CD14-positive monocyte (primary cell): ENCODE data around the gene FABP7. TPM values are rescaled to one million over a fixed set of nuclear protein-coding genes. Genes with fewer than 3 reads are reported as not detected.

Experiments
- DNase-seq, 3 donors: peaks; one replicate each; pipeline ENCODE4 v3.0.0-alpha.2; 2011 to 2022
- H2AFZ ChIP-seq: 2 replicates; pipeline ENCODE4 v1.6.0; 2012; ENCODE audit warnings: mild to moderate bottlenecking, low read depth, low read length, inconsistent platforms; ENCODE audit not compliant: insufficient read depth, poor library complexity, severe bottlenecking
- H3K27ac ChIP-seq, 2 donors: 1 replicate in 1 of 2; 2 replicates in 1 of 2; pipeline ENCODE4 v1.5.1; 2012 to 2013; ENCODE audit warnings: low read length in 2 of 2, control low read depth in 1 of 2, inconsistent platforms in 1 of 2, low read depth in 1 of 2, mild to moderate bottlenecking in 1 of 2
- H3K27me3 ChIP-seq, 2 donors: one replicate each; pipeline versions ENCODE4 v1.6.0 to v1.6.1; 2011 to 2013; ENCODE audit warnings: low read length in 2 of 2; ENCODE audit not compliant: control insufficient read depth in 2 of 2, insufficient read depth in 2 of 2
- H3K36me3 ChIP-seq, 2 donors: replicated peaks in 1 of 2; 1 replicate in 1 of 2; 2 replicates in 1 of 2; pipeline versions ENCODE4 v1.5.1 to v1.6.1; 2012 to 2013; ENCODE audit warnings: low read length in 2 of 2, control low read depth in 1 of 2, inconsistent platforms in 1 of 2, mild to moderate bottlenecking in 1 of 2; ENCODE audit not compliant: insufficient read depth in 2 of 2, control insufficient read depth in 1 of 2
- H3K4me1 ChIP-seq, 2 donors: 1 replicate in 1 of 2; 2 replicates in 1 of 2; pipeline versions ENCODE4 v1.5.1 to v1.6.1; 2012 to 2013; ENCODE audit warnings: low read length in 2 of 2, control low read depth in 1 of 2, inconsistent platforms in 1 of 2, mild to moderate bottlenecking in 1 of 2, moderate library complexity in 1 of 2; ENCODE audit not compliant: insufficient read depth in 2 of 2, control insufficient read depth in 1 of 2
- H3K4me2 ChIP-seq: replicated peaks from 2 replicates; pipeline ENCODE3; 2012; ENCODE audit warnings: low read length, moderate library complexity, mild to moderate bottlenecking; ENCODE audit not compliant: poor library complexity, severe bottlenecking; ENCODE audit errors: extremely low read depth
- H3K4me3 ChIP-seq, 3 experiments: fragments of 200-600 bp in 1 of 3; sonication (generic) in 1 of 3; replicated peaks in 1 of 3; 1 replicate in 2 of 3; 2 replicates in 1 of 3; pipeline ENCODE4 v1.5.1; 2011 to 2013; ENCODE audit warnings: low read length in 3 of 3, mild to moderate bottlenecking in 3 of 3, control low read depth in 2 of 3, low read depth in 2 of 3, inconsistent platforms in 1 of 3, moderate library complexity in 1 of 3
- H3K79me2 ChIP-seq: 2 replicates; pipeline ENCODE4 v1.6.0; 2012; ENCODE audit warnings: mild to moderate bottlenecking, control low read depth, inconsistent platforms, low read length, moderate library complexity; ENCODE audit not compliant: insufficient read depth
- H3K9ac ChIP-seq: 2 replicates; pipeline ENCODE4 v1.6.0; 2017; ENCODE audit warnings: low read length, mild to moderate bottlenecking; ENCODE audit not compliant: insufficient read depth, poor library complexity, severe bottlenecking
- H3K9me3 ChIP-seq, 2 donors: replicated peaks in 1 of 2; 1 replicate in 1 of 2; 2 replicates in 1 of 2; pipeline versions ENCODE4 v1.5.1 to v1.6.1; 2012 to 2013; ENCODE audit warnings: low read length in 2 of 2, control low read depth in 1 of 2; ENCODE audit not compliant: control insufficient read depth in 1 of 2, insufficient read depth in 1 of 2
- H4K20me1 ChIP-seq: 2 replicates; pipeline ENCODE4 v1.6.0; 2012; ENCODE audit warnings: mild to moderate bottlenecking, low read length, control low read depth, moderate library complexity; ENCODE audit not compliant: insufficient read depth
- H3K27ac Mint-ChIP-seq, 7 donors: one replicate each; pipeline ENCODE4 v1.8.0; 2020; ENCODE audit warnings: mild to moderate bottlenecking in 7 of 7, mixed read lengths in 7 of 7, moderate library complexity in 6 of 7, inconsistent platforms in 2 of 7
- H3K27me3 Mint-ChIP-seq, 3 donors: one replicate each; pipeline ENCODE4 v1.8.0; 2021 to 2022; ENCODE audit warnings: low read depth in 3 of 3, mild to moderate bottlenecking in 3 of 3, mixed read lengths in 3 of 3, moderate library complexity in 3 of 3, inconsistent platforms in 1 of 3
- H3K36me3 Mint-ChIP-seq, 2 donors: one replicate each; pipeline ENCODE4 v1.8.0; 2020; ENCODE audit warnings: mixed read lengths in 2 of 2, inconsistent platforms in 1 of 2, mild to moderate bottlenecking in 1 of 2
- H3K4me1 Mint-ChIP-seq: one replicate; pipeline ENCODE4 v1.8.0; 2020; ENCODE audit warnings: mild to moderate bottlenecking, mixed read lengths
- H3K4me3 Mint-ChIP-seq, 2 donors: one replicate each; pipeline ENCODE4 v1.8.0; 2020; ENCODE audit warnings: mild to moderate bottlenecking in 2 of 2, mixed read lengths in 2 of 2, moderate library complexity in 1 of 2
- H3K9me3 Mint-ChIP-seq, 7 donors: one replicate each; pipeline ENCODE4 v1.8.0; 2020 to 2022; ENCODE audit warnings: mixed read lengths in 7 of 7, mild to moderate bottlenecking in 6 of 7, moderate library complexity in 6 of 7, inconsistent platforms in 2 of 7
- CTCF ChIP-seq: fragments of 200-600 bp; IDR thresholded peaks from one replicate; pipeline ENCODE4 v1.8.0; 2022; ENCODE audit warnings: antibody characterized with exemption, mild to moderate bottlenecking
- WGBS: methylation state at CpG from one replicate; pipeline ENCODE4 v1.1.5; 2013; ENCODE audit warnings: missing lambda C conversion rate; ENCODE audit not compliant: insufficient coverage; 5-methylcytosine and 5-hydroxymethylcytosine counted together
- intact Hi-C, 2 donors: fragments of 100-400 bp; cut with micrococcal nuclease; formaldehyde crosslinking; loops; one replicate each; pipeline versions ENCODE4 v1.15.0 to v1.15.1; 2023
- polyA minus RNA-seq: library from RNA; depleted of rRNA, polyadenylated mRNA; stranded (reverse); fragments of >200 nt; gene quantifications from 2 replicates; pipeline ENCODE4 v1.2.3, GENCODE V29; 2012
- polyA plus RNA-seq, 3 donors: library from polyadenylated mRNA; depleted of rRNA in 1 of 3; unstranded in 2 of 3; stranded (reverse) in 1 of 3; fragments of 300-500 nt in 2 of 3; fragments of >200 nt in 1 of 3; fragmentation: Illumina TruSeq in 2 of 3; gene quantifications; 1 replicate in 2 of 3; 2 replicates in 1 of 3; pipeline ENCODE4 v1.2.3, GENCODE V29; 2012 to 2021
- total RNA-seq, 12 experiments: library from RNA in 1 of 12; stranded (reverse) in 1 of 12; fragments of 120-200 nt in 1 of 12; gene quantifications; one replicate each; pipeline ENCODE4 v1.2.4 and lab custom pipeline; 2013 to 2026; ENCODE audit warnings: mixed read lengths in 6 of 12, inconsistent platforms in 1 of 12

The FABP7 gene
- total RNA-seq (2013) = not detected
- polyA plus RNA-seq (not detected), polyA minus RNA-seq (not detected in 2 replicates), total RNA-seq (lab: John Stamatoyannopoulos, UW) (0 to 39.8 (median 0.06) reads per million in 11 experiments)

- Mint-ChIP-seq H3K27ac (peak within 1 kb of the TSS in 2 of 7 donors; percentile 42 to 45), H3K4me3 (peak within 1 kb of the TSS in 1 of 2 donors; percentile 6), H3K36me3 (no peaks in the 10 kb centered on the region), H3K27me3 (peaks cover 13 to 36% (median 26%) of the 10 kb centered on the region in 3 donors), H3K4me1 (no peaks in the 10 kb centered on the region), H3K9me3 (peaks cover 0 to 4% (median 0%) of the 10 kb centered on the region in 7 donors)
- TF ChIP-seq CTCF = no peak
- H3K4me1 ChIP-seq = no peaks in the 10 kb centered on the region
- no peaks in the 10 kb centered on the region for H4K20me1 ChIP-seq
- peaks cover 10 to 24% of the 10 kb centered on the region in 2 donors for H3K27me3 ChIP-seq
- intact Hi-C loops = no loop called here
- no peak within 1 kb of the TSS for H3K9ac ChIP-seq
- no peaks in the 10 kb centered on the region for H3K79me2 ChIP-seq
- no peaks in the 10 kb centered on the region for H3K36me3 ChIP-seq
- H3K27ac ChIP-seq = no peak within 1 kb of the TSS
- H3K9me3 ChIP-seq = no peaks in the 10 kb centered on the region
- no peak within 1 kb of the TSS for H3K4me3 ChIP-seq
- 86% methylated on average over 3 of the region's 3 CpGs for WGBS
- no peak within 1 kb of the TSS for H3K4me2 ChIP-seq
- H2AFZ ChIP-seq = peak within 1 kb of the TSS; percentile 12
- no peak for DNase-seq
Observed at GRCh38 chr6:122779667-122780066, at the start of gene FABP7. FABP7 (plus strand) TSS chr6:122779716; CDS start chr6:122779795, 79 bp downstream.

GRCh38 chr6:122730334-122730733 is 49.2 kb upstream of the FABP7 start:
- no peaks in the 10 kb centered on the region for H3K9me3 Mint-ChIP-seq
- H3K4me1 Mint-ChIP-seq = peaks cover 4% of the 10 kb centered on the region
- H3K4me3 Mint-ChIP-seq = no peak overlapping the region
- Histone ChIP-seq H3K36me3 (no peaks in the 10 kb centered on the region), H3K4me3 (no peak overlapping the region), H3K9ac (no peak overlapping the region), H4K20me1 (no peaks in the 10 kb centered on the region), H2AFZ (no peak overlapping the region), H3K4me1 (no peaks in the 10 kb centered on the region), H3K79me2 (no peaks in the 10 kb centered on the region), H3K27ac (no peak overlapping the region), H3K4me2 (no peak overlapping the region), H3K27me3 (peaks cover 3 to 6% of the 10 kb centered on the region in 2 donors), H3K9me3 (no peaks in the 10 kb centered on the region)
- H3K36me3 Mint-ChIP-seq = no peaks in the 10 kb centered on the region
- H3K27ac Mint-ChIP-seq = no peak overlapping the region
- intact Hi-C loops = loop anchor here (5.0 to 10.0 kb wide), 2 partner anchors 107 to 584 kb away; no protein-coding TSS in a partner anchor
- TF ChIP-seq CTCF = no peak
- no peak for DNase-seq
- peaks cover 10 to 20% (median 16%) of the 10 kb centered on the region in 3 donors for H3K27me3 Mint-ChIP-seq
- 100% methylated on average over 1 of the region's 3 CpGs for WGBS
